HG03159 (cell line): Measurements from ENCODE around the gene PEX26.
"Not testable (repeated sequence)": the region's sequence is repeated elsewhere in the genome, so short reads cannot be mapped to it uniquely, and the experiment has no call there.

ENCODE experiments used
- ATAC-seq: cut with Tn5 transposase; IDR thresholded peaks from one replicate; pipeline ENCODE4 v1.9.1; 2021; ENCODE audit warnings: mild to moderate bottlenecking, moderate library complexity; ENCODE audit not compliant: unreplicated experiment

Gene PEX26

GRCh38 chr22:18093661-18094060 lies 15.9 kb downstream of the PEX26 start:
- no peak for ATAC-seq

GRCh38 chr22:18095101-18095805 lies 17.5 kb downstream of the PEX26 start:
- ATAC-seq = no peak

- no peak for ATAC-seq
Observed at GRCh38 chr22:18096823-18097222, 19.0 kb downstream of the PEX26 start.

- no peak for ATAC-seq
Observed at GRCh38 chr22:18100781-18101180, 23.0 kb downstream of the PEX26 start.

- no peak for ATAC-seq
Observed at GRCh38 chr22:18101536-18101935, 23.7 kb downstream of the PEX26 start.

GRCh38 chr22:18103527-18104269 lies 25.9 kb downstream of the PEX26 start:
- ATAC-seq = no peak

- no peak for ATAC-seq
Observed at GRCh38 chr22:18104566-18104965, 26.8 kb downstream of the PEX26 start.

- ATAC-seq = not testable (repeated sequence)
Observed at GRCh38 chr22:18105981-18106380, 28.2 kb downstream of the PEX26 start.

GRCh38 chr22:18106550-18107341 lies 29.0 kb downstream of the PEX26 start:
- not testable (repeated sequence) for ATAC-seq

GRCh38 chr22:18108187-18108586 lies 30.4 kb downstream of the PEX26 start:
- ATAC-seq = no peak

- ATAC-seq = no peak
Observed at GRCh38 chr22:18109410-18110193, 31.8 kb downstream of the PEX26 start.

- ATAC-seq = no peak
Observed at GRCh38 chr22:18110194-18110953, 32.6 kb downstream of the PEX26 start, which contains the start of gene TUBA8. Gene TUBA8, plus strand, starts transcription at chr22:18110809. Its CDS starts 57 bp downstream, at chr22:18110866.

- no peak for ATAC-seq
Observed at GRCh38 chr22:18110954-18111758, 33.4 kb downstream of the PEX26 start.

- ATAC-seq = no peak
Observed at GRCh38 chr22:18111759-18112330, 34.1 kb downstream of the PEX26 start.

GRCh38 chr22:18112440-18112839 lies 34.6 kb downstream of the PEX26 start:
- ATAC-seq = no peak

GRCh38 chr22:18113680-18114394 lies 36.0 kb downstream of the PEX26 start:
- no peak for ATAC-seq

- no peak for ATAC-seq
Observed at GRCh38 chr22:18114495-18114894, 36.7 kb downstream of the PEX26 start.

GRCh38 chr22:18114976-18115652 lies 37.3 kb downstream of the PEX26 start:
- no peak for ATAC-seq
